Measurements from ENCODE around the gene APAF1. TPM values are rescaled to one million over a fixed set of nuclear protein-coding genes. Genes with fewer than 3 reads are reported as not detected.
A peak's percentile ranks its signal among the peaks of the same experiment; 100 is the strongest.
"Not testable (repeated sequence)": the region's sequence is repeated elsewhere in the genome, so short reads cannot be mapped to it uniquely, and the experiment has no call there.

The APAF1 gene, protein sequence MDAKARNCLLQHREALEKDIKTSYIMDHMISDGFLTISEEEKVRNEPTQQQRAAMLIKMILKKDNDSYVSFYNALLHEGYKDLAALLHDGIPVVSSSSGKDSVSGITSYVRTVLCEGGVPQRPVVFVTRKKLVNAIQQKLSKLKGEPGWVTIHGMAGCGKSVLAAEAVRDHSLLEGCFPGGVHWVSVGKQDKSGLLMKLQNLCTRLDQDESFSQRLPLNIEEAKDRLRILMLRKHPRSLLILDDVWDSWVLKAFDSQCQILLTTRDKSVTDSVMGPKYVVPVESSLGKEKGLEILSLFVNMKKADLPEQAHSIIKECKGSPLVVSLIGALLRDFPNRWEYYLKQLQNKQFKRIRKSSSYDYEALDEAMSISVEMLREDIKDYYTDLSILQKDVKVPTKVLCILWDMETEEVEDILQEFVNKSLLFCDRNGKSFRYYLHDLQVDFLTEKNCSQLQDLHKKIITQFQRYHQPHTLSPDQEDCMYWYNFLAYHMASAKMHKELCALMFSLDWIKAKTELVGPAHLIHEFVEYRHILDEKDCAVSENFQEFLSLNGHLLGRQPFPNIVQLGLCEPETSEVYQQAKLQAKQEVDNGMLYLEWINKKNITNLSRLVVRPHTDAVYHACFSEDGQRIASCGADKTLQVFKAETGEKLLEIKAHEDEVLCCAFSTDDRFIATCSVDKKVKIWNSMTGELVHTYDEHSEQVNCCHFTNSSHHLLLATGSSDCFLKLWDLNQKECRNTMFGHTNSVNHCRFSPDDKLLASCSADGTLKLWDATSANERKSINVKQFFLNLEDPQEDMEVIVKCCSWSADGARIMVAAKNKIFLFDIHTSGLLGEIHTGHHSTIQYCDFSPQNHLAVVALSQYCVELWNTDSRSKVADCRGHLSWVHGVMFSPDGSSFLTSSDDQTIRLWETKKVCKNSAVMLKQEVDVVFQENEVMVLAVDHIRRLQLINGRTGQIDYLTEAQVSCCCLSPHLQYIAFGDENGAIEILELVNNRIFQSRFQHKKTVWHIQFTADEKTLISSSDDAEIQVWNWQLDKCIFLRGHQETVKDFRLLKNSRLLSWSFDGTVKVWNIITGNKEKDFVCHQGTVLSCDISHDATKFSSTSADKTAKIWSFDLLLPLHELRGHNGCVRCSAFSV (N-terminal part only)
- 3.8 TPM for total RNA-seq
- long read RNA-seq, partial matches to known transcripts, result 2 of 7 reads
- long read RNA-seq, other reads (novel, unspliced or antisense), result 5 of 7 reads

DNA sequence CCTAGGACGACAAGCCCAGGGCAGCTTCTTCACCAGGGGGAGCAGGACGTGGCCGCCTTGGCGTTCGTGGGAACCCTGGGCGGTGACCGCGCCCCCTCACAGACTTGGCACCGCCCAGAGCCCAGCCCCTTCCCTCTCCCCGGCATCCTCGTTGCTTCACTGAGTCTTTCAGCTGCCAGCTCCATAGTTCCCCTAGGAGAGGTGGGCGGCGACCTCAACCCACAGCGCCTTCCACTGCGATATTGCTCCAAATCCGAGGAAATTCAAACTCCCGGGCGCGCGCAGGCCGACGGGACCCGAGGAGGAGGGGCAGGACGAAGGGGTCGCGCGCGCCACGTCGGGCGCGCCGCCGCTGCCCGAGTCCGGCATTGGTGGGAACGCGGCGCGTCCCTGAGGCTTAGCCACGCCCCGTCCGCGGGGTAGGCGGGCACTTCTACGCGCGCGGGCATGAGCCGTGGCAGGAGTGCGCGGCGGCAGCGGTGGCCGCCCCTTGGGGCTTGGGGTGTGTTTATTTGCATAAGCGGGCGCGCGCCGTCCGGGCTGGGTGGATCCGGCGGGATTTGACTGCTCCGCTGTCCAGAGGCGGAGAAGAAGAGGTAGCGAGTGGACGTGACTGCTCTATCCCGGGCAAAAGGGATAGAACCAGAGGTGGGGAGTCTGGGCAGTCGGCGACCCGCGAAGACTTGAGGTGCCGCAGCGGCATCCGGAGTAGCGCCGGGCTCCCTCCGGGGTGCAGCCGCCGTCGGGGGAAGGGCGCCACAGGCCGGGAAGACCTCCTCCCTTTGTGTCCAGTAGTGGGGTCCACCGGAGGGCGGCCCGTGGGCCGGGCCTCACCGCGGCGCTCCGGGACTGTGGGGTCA lies at the start of gene APAF1, which contains the start of gene IKBIP:
Gene APAF1, plus strand, starts transcription at position 579 of the 860 bp plus-strand sequence. CDS start 3,070 bp downstream, outside the sequence.
Gene IKBIP, minus strand, starts transcription at position 77 of the 860 bp plus-strand sequence. CDS start 87 bp downstream, outside the sequence.
- ATAC-seq (peak; percentile 99), DNase-seq (peak; percentile 100)
- intact Hi-C loops (cut with micrococcal nuclease), result loop anchor here (10.0 kb wide), 1 partner anchor 50 kb away; the partner anchor contains the start of gene SLC25A3

DNA sequence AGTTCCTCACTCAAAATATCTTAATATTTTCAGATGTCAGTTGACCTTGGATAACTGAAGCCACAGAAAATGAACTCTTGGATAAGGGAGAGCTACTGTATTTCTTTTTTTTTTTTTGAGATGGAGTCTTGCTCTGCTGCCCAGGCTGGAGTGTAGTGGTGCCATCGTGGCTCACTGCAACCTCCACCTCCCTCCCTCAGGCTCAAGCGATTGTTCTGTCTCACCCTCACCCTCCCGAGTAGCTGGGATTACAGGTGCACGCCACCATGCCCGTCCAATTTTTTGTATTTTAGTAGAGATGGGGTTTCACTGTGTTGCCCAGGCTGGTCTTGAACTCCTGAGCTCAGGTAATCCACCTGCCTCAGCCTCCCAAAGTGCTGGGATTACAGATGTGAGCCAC lies 47.8 kb upstream of the APAF1 start:
- DNase-seq, ATAC-seq: not testable (repeated sequence)
- intact Hi-C loops (cut with micrococcal nuclease), result loop anchor here (10.0 kb wide), 1 partner anchor 47 kb away; the partner anchor contains the start of genes APAF1 and IKBIP

GRCh38 chr12:98601924-98602323 lies 43.2 kb upstream of the APAF1 start:
- ATAC-seq (no peak), DNase-seq (no peak)
- intact Hi-C loops (cut with micrococcal nuclease), result no loop called here

GRCh38 chr12:98606359-98606988 lies 38.6 kb upstream of the APAF1 start:
- intact Hi-C loops (cut with micrococcal nuclease), result no loop called here
- no peak for DNase-seq
- ATAC-seq, result no peak

DNA sequence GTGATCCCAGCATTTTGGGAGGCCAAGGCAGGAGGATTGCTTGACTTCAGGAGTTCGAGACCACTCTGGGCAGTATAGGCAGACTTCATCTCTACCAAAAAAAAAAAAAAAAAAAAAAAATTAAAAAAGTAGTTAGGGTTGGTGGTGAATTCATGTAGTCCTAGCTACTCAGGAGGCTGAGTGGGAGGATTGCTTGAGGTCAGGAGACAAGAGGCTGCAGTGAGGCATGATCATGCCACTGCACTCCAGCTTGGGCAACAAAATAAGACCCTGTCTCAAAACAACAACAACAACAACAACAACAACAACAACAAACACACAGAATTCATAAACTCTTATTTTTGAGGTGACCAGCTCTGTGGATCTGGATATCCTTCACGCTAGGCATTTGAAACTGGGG lies 34.5 kb upstream of the APAF1 start:
- ATAC-seq (no peak), DNase-seq (no peak)
- intact Hi-C loops (cut with micrococcal nuclease), result no loop called here

DNA sequence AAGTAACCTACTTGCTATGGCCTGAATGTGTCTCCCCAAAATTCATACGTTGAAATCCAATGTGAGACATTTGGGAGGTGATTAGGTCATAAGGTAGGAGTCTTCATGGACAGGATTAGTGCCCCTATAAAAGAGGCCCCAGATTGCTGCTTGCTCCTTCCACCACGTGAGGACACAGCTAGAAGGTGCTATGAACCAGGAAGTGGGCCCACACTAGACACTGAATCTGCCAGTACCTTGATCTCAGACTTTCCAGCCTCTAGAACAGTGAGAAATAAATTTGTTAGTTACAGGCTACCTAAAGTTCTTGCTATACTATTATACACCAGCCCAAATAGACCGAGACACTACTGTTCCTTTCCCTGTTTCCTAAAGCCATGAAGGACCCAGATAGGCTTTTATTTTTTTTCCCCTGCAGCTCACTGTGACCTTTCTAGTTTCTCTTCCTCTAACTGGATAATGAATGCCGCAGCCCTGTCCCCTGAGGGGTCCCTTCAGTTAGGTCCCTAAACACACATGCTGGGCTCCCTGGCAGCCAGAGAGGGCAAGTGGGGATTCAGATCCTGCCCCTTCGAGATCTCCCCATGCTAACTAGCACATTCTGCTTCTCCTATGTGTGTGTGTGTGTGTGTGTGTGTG lies 32.3 kb upstream of the APAF1 start:
- intact Hi-C loops (cut with micrococcal nuclease), result no loop called here

DNA sequence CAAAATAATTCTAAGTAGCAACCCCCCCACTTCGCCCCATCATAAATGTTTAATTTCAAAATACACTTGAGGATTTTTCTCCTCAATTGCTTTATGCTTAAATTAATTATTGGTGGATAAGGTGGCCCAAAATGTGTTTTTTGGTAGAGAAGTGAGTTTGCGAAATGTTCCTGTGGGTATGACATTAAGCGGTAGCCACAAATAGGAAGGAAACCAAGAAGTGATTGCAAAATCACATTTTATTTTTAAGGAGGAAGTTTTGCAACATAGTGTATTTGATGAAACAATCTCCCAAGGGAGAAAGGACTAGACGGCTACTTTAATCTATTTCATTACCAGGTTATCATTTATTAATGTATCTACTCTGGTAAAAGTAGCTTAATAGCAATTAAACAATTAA lies 26.1 kb upstream of the APAF1 start:
- DNase-seq (no peak), ATAC-seq (peak; percentile 79)
- intact Hi-C loops (cut with micrococcal nuclease), result no loop called here

More for the DNA sequence above, 32.3 kb upstream of the APAF1 start:
- ATAC-seq (no peak), DNase-seq (no peak)

GRCh38 chr12:98635657-98636323 lies 9.3 kb upstream of the APAF1 start:
- DNase-seq (no peak), ATAC-seq (no peak)
- intact Hi-C loops (cut with micrococcal nuclease), result no loop called here

DNA sequence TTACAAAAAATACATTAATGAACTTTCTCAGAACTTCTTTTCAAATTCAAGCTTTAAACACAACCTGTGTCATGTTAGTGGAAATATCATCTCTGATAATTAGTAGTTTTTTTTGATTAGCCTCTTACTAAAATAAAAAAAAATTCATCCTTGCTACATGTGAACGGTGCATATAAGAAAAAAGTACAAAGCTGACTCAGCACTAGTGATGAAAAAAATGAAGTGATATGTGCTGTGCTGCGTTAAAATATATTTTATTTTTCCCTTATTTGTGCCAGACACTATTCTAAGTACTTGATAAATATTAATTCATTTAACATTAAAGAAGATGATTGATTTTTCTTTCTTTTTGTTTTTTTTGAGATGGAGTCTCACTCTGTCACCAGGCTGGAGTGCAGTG lies 8.0 kb upstream of the APAF1 start:
- intact Hi-C loops (cut with micrococcal nuclease), result no loop called here
- DNase-seq (no peak), ATAC-seq (no peak)

GRCh38 chr12:98638009-98638408 lies 7.1 kb upstream of the APAF1 start:
- no peak for DNase-seq
- ATAC-seq, result no peak
- intact Hi-C loops (cut with micrococcal nuclease), result no loop called here

GRCh38 chr12:98639491-98639890 lies 5.6 kb upstream of the APAF1 start:
- intact Hi-C loops (cut with micrococcal nuclease), result no loop called here
- ATAC-seq (no peak), DNase-seq (no peak)

DNA sequence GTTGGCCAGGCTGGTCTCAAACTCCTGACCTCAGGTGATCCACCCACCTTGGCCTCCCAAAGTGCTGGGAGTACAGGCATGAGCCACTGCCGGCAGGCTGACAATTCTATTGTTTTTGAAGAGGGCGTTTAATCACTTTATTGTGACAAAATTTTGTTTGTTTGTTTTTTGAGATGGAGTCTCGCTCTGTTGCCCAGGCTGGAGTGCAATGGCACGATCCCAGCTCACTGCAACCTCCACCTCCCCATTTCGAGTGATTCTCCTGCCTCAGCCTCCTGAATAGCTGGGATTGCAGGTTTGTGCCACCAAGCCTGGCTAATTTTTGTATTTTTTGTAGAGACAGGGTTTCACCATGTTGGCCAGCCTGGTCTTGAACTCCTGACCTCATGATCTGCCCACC lies 2.3 kb upstream of the APAF1 start:
- not testable (repeated sequence) for ATAC-seq, DNase-seq
- intact Hi-C loops (cut with micrococcal nuclease), result loop anchor here (10.0 kb wide), 1 partner anchor 48 kb away; the partner anchor contains the start of gene SLC25A3

GRCh38 chr12:98644433-98644711 lies 718 bp upstream of the APAF1 start:
- intact Hi-C loops (cut with micrococcal nuclease), result loop anchor here (10.0 kb wide), 1 partner anchor 50 kb away; the partner anchor contains the start of gene SLC25A3
- peak; percentile 40 for ATAC-seq
- no peak for DNase-seq

- intact Hi-C loops (cut with micrococcal nuclease), result loop anchor here (10.0 kb wide), 1 partner anchor 51 kb away; the partner anchor contains the start of gene SLC25A3
- ATAC-seq (peak; percentile 28), DNase-seq (no peak)
These were observed 530 bp downstream of the APAF1 start for GRCh38 chr12:98645572-98646067.

DNA sequence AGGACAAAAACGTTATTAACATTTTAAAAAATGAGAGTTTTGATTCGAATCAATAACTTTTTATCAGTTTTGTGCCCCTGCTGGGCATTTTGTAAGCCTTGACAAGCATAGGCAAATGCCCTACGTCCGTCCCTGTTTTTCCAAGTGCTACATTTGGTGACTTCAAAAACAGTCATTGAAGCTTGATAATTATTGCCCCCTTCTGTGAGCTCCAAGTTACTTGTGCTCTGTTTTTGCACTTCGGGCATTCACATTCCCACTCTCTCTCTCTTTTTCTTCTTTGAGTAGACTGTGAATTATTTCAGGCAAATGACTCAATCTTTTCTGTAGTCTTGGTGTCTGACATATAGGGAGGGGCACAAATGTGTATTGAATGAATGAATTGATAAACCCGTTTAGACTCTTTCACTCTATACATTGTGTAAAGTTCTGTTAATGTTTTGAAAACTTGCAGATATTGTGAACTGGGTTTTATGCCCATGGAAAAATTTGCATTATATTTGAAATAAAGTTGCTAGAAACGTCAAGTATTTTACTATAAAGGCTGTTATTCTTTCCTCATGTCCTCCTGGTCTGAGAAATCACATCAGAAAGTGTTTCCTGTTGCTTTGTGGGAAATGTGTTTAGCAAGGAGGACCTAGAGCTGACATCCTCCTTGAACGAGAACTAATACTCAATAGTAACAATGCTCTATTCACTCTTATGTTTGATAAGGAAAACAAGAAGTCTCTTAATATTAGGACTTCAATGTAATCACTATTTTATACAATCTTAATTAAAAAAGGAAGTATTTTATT lies 1.4 kb downstream of the APAF1 start:
- ATAC-seq (no peak), DNase-seq (no peak)
- intact Hi-C loops (cut with micrococcal nuclease), result loop anchor here (10.0 kb wide), 1 partner anchor 52 kb away; the partner anchor contains the start of gene SLC25A3

DNA sequence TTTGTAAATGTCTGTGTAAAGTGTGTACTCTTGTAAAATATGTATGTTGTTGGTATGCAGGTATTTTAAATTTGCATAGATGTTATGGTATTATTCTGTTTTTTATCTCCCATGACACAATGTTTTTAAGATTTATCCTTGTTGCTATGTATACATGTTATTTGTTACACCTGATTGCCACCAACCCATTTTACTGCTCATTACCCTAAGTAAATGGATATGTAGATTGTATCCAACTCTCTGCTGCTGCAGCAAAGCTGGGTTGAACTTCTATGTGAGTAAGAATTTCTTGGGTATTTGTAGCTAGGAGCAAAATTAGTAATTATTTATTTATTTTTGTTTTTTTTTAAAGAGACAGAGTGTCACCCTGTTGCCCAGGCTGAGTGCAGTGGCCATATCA lies 6.2 kb downstream of the APAF1 start:
- intact Hi-C loops (cut with micrococcal nuclease), result no loop called here
- ATAC-seq (no peak), DNase-seq (no peak)

All from left ventricle myocardium superior (tissue), 1 donor.